Peyer's patch (tissue), 4 donors: ENCODE results near the gene AKAP13. TPM values are rescaled to one million over a fixed set of nuclear protein-coding genes. Genes with fewer than 3 reads are reported as not detected.

ENCODE experiments used
- DNase-seq, 3 donors: peaks; one replicate each; pipeline ENCODE4 v3.0.0-alpha.2; 2017 to 2019
- H3K27ac ChIP-seq, 4 donors: fragments of 200-600 bp; sonication (generic); one replicate each; pipeline ENCODE4 v1.5.1; 2016 to 2019
- H3K27me3 ChIP-seq, 2 donors: fragments of 200-600 bp; sonication (generic); one replicate each; pipeline ENCODE4 v1.5.1; 2019
- H3K36me3 ChIP-seq, 3 donors: fragments of 200-600 bp; sonication (generic); one replicate each; pipeline ENCODE4 v1.5.1; 2016 to 2019
- H3K4me1 ChIP-seq, 4 donors: fragments of 200-600 bp; sonication (generic); one replicate each; pipeline ENCODE4 v1.5.1; 2016 to 2019
- H3K4me3 ChIP-seq, 4 donors: fragments of 200-600 bp; sonication (generic); 1 replicate in 3 of 4; 2 replicates in 1 of 4; pipeline ENCODE4 v1.5.1; 2016 to 2019; ENCODE audit warnings: mild to moderate bottlenecking in 1 of 4
- H3K9me3 ChIP-seq, 4 donors: fragments of 200-600 bp; sonication (generic); one replicate each; pipeline ENCODE4 v1.5.1; 2016 to 2019; ENCODE audit warnings: mild to moderate bottlenecking in 1 of 4
- CTCF ChIP-seq, 6 experiments: fragments of 450-650 bp in 4 of 6; fragments of 200-600 bp in 2 of 6; sonication (generic) in 1 of 6; IDR thresholded peaks; one replicate each; pipeline ENCODE4 v1.5.1; 2017 to 2019; ENCODE audit warnings: antibody characterized with exemption in 6 of 6, mild to moderate bottlenecking in 3 of 6, moderate library complexity in 1 of 6
- POLR2A ChIP-seq, 2 donors: fragments of 450-650 bp; IDR thresholded peaks; one replicate each; pipeline ENCODE4 v1.5.1; 2017; ENCODE audit warnings: antibody characterized with exemption in 2 of 2, mild to moderate bottlenecking in 2 of 2, moderate library complexity in 2 of 2
- total RNA-seq, 4 donors: library from RNA; depleted of rRNA; stranded (reverse); fragments of >200 nt; gene quantifications; one replicate each; pipeline ENCODE4 v1.1.0, GENCODE V29; 2016

AKAP13 gene
- total RNA-seq, 4 donors from 2014 or later = 166 to 742 (median 242) TPM

GRCh38 chr15:85398822-85399221, 18.4 kb downstream of the AKAP13 start:
- Histone ChIP-seq H3K9me3 (no peaks in the 10 kb centered on the region), H3K4me3 (no peak overlapping the region), H3K4me1 (peaks cover 0 to 31% (median 6%) of the 10 kb centered on the region in 4 donors), H3K36me3 (no peaks in the 10 kb centered on the region), H3K27me3 (no peaks in the 10 kb centered on the region), H3K27ac (no peak overlapping the region)
- TF ChIP-seq CTCF (IDR thresholded peaks at IDR 0.05) (no peak), POLR2A (IDR thresholded peaks at IDR 0.05) (no peak)
- DNase-seq = no peak

- H3K27me3 ChIP-seq = no peaks in the 10 kb centered on the region
- TF ChIP-seq POLR2A (IDR thresholded peaks at IDR 0.05) (no peak), CTCF (IDR thresholded peaks at IDR 0.05) (no peak)
- DNase-seq = no peak
- no peaks in the 10 kb centered on the region for H3K9me3 ChIP-seq
- no peaks in the 10 kb centered on the region for H3K36me3 ChIP-seq
- peaks cover 0 to 23% (median 5%) of the 10 kb centered on the region in 4 donors for H3K4me1 ChIP-seq
- no peak overlapping the region for H3K4me3 ChIP-seq
- no peak overlapping the region for H3K27ac ChIP-seq
Measured at GRCh38 chr15:85399627-85400026, 19.2 kb downstream of the AKAP13 start.

GRCh38 chr15:85400606-85401005, 20.2 kb downstream of the AKAP13 start:
- Histone ChIP-seq H3K4me1 (peaks cover 0 to 14% (median 5%) of the 10 kb centered on the region in 4 donors), H3K27ac (peak overlapping the region in 1 of 4 donors; percentile 26), H3K9me3 (no peaks in the 10 kb centered on the region), H3K36me3 (no peaks in the 10 kb centered on the region), H3K4me3 (no peak overlapping the region), H3K27me3 (no peaks in the 10 kb centered on the region)
- DNase-seq = no peak
- TF ChIP-seq POLR2A (IDR thresholded peaks at IDR 0.05) (no peak), CTCF (IDR thresholded peaks at IDR 0.05) (no peak)

GRCh38 chr15:85401108-85401774, 20.8 kb downstream of the AKAP13 start:
- Histone ChIP-seq H3K27ac (peak overlapping the region in 1 of 4 donors; percentile 26), H3K9me3 (no peaks in the 10 kb centered on the region), H3K36me3 (no peaks in the 10 kb centered on the region), H3K4me1 (peaks cover 0 to 13% (median 5%) of the 10 kb centered on the region in 4 donors), H3K27me3 (no peaks in the 10 kb centered on the region), H3K4me3 (no peak overlapping the region)
- no peak for DNase-seq
- TF ChIP-seq CTCF (IDR thresholded peaks at IDR 0.05) (no peak), POLR2A (IDR thresholded peaks at IDR 0.05) (no peak)

GRCh38 chr15:85402195-85402881, 21.9 kb downstream of the AKAP13 start:
- no peak for DNase-seq
- Histone ChIP-seq H3K4me1 (peaks cover 0 to 12% (median 5%) of the 10 kb centered on the region in 4 donors), H3K27me3 (no peaks in the 10 kb centered on the region), H3K36me3 (no peaks in the 10 kb centered on the region), H3K4me3 (no peak overlapping the region), H3K9me3 (no peaks in the 10 kb centered on the region), H3K27ac (peak overlapping the region in 3 of 4 donors; percentile 15 to 43 (median 19))
- no peak for TF ChIP-seq CTCF (IDR thresholded peaks at IDR 0.05)
- TF ChIP-seq POLR2A (IDR thresholded peaks at IDR 0.05) = no peak
